NCI-H146 treated with DMSO at 0.1 percent for 48 hours (cell line): ENCODE results near the gene ZNF335.
A peak's percentile ranks its signal among the peaks of the same experiment; 100 is the strongest.

Experiments
- DNase-seq: peaks from one replicate; lab custom pipeline; 2025; ENCODE audit not compliant: unreplicated experiment; lab: John Stamatoyannopoulos, UW

The ZNF335 gene

GRCh38 chr20:45971675-45972499, at the start of gene ZNF335:
Gene ZNF335 (minus strand): TSS chr20:45972203. CDS start chr20:45971410, 793 bp downstream.
- peak; percentile 88 for DNase-seq

DNA sequence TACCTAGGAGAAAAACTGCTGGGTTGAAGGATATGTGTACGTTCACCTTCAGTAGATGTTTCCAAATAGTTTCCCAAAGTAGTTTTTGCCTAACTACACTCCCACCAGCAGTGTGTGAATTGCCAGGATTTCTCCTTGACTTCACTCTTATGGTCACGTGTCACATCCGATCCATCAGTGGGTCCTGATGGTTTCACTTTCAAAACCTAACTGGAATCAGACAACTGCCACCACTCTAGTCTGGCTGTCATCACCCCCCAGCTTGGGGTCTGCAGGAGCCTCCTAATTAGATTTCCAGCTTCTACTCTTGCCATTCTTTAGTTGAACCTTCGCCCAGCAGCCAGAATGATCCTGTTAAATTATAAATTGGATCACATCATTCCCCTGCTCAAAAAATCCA, 48.6 kb upstream of the ZNF335 start:
- no peak for DNase-seq

DNA sequence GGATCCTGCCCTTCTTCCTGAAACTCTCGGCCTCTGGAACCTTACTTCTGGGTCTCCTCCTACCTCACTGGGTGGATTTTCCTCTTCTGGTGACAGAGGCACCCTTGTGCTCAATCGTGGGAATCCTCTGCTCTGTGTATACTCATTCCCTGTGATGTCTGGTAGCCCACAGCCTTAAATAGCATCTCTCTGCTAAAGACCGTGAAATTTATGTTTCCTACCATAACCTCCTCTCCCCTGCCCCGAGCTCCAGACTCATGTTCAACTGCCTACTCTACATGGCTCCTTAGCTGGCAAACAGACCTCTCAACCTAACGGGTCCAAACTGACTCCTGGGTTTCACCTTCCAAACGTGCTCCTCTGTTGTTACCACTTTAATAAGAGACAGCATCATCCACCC, 46.6 kb upstream of the ZNF335 start:
- DNase-seq: no peak

DNA sequence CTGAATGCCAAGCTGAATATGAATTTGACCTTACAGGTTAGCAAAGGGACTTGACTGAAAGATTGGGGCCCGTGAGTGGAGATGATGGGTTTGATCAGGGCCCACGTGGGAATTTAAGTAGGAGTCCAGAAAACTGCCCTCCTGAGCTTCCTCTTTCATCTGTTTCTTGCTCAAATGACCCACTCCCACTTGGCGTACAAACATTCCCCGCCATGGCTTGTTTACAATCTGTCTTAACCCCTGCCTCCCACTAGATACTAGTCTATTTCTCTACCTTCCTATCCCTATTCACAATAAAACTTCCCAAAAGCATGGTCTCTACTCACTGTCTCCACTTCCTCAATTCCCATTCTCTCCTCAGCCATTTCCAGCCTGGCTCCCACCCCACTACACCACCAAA, 46.1 kb upstream of the ZNF335 start:
- DNase-seq: no peak

GRCh38 chr20:46017272-46017671, 45.3 kb upstream of the ZNF335 start:
- no peak for DNase-seq

GRCh38 chr20:46014517-46015396, 42.8 kb upstream of the ZNF335 start:
- peak; percentile 71 for DNase-seq

DNA sequence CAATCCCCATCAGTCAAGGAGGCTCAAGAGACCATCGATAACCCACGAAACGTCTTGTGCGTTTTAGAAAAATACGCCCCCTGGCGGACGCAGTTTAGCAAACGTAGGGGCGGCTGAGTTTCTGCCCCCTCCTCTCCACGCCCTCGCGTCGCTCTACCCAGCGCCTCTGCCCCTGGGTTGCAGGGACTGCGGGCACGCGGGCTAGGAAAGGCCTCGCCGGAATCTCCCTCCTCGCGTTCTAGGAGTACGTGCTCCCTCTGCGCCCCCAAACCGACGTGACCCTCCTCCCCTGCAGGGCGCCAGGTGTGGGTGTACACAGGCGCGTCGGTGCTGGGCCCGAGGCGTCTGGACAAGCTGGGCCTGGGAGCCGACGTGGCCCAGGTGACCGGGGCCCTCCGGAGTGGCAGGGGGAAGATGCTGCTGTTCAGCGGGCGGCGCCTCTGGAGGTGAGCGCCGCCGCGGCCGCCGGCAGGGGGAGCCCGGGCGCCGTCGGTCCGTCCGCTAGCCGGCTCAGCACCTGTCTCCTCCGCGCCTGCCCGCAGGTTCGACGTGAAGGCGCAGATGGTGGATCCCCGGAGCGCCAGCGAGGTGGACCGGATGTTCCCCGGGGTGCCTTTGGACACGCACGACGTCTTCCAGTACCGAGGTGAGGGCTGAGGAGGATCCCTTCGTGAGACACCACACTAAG, 42.0 kb upstream of the ZNF335 start:
- DNase-seq: peak; percentile 72

DNA sequence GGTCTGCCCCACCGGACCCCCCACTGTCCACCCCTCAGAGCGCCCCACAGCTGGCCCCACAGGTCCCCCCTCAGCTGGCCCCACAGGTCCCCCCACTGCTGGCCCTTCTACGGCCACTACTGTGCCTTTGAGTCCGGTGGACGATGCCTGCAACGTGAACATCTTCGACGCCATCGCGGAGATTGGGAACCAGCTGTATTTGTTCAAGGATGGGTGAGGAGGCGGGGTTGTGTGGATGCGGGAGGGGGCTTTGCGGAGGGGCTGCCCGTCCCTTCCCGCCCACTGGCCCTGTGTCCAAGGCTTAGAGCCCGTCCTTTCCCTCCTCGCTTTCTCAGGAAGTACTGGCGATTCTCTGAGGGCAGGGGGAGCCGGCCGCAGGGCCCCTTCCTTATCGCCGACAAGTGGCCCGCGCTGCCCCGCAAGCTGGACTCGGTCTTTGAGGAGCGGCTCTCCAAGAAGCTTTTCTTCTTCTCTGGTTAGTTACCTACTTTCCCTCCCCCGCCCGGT, 41.4 kb upstream of the ZNF335 start:
- no peak for DNase-seq

DNA sequence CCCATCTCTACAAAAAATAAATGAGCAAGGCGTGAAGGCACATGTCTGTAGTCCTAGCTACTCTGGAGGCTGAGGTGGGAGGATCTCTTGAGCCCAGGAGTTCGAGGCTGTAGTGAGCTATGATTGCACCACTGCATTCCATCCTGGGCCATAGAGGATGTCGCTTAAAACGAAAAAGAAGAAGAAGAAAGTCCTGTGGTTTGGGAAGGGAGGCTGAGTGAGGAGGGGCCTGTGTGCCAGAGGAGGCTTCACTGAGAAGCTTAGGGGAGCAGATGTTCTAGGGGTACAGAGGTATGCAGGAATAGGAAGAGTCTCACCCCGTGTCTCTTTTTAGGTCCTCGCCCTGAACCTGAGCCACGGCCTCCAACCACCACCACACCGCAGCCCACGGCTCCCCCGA, 40.9 kb upstream of the ZNF335 start:
- DNase-seq: no peak

GRCh38 chr20:46011631-46012482, 39.9 kb upstream of the ZNF335 start:
- DNase-seq: no peak

DNA sequence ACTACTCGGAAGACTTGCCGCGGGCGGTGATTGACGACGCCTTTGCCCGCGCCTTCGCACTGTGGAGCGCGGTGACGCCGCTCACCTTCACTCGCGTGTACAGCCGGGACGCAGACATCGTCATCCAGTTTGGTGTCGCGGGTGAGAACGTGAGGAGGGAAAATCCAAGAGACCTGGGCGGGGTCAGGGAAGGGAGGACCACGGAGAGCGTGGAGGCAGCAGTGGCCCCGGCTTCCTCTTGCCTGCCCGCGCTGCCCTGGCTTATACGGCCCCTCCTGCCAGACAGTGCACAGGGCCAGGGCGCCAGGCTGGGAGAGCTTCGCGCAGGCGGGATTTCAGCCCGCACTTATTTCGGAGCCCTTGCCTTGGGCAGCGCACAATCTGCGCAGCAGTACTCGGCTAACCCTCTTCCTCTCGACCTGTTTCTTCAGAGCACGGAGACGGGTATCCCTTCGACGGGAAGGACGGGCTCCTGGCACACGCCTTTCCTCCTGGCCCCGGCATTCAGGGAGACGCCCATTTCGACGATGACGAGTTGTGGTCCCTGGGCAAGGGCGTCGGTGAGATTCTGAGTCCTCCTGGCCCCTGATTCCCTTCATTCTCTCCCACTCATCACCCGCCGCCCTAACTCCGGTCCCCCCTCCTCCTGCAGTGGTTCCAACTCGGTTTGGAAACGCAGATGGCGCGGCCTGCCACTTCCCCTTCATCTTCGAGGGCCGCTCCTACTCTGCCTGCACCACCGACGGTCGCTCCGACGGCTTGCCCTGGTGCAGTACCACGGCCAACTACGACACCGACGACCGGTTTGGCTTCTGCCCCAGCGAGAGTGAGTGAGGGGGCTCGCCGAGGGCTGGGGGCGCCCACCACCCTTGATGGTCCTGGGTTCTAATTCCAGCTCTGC, 38.7 kb upstream of the ZNF335 start:
- no peak for DNase-seq

- DNase-seq: no peak
Observed at GRCh38 chr20:46009816-46010215, 37.8 kb upstream of the ZNF335 start.

DNA sequence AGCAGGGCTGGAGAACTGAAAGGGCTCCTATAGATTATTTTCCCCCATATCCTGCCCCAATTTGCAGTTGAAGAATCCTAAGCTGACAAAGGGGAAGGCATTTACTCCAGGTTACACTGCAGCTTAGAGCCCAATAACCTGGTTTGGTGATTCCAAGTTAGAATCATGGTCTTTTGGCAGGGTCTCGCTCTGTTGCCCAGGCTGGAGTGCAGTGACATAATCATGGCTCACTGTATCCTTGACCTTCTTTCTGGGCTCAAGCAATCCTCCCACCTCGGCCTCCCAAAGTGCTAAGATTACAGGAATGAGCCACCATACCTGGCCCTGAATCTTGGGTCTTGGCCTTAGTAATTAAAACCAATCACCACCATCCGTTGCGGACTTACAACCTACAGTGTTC, 35.7 kb upstream of the ZNF335 start:
- DNase-seq: no peak

DNA sequence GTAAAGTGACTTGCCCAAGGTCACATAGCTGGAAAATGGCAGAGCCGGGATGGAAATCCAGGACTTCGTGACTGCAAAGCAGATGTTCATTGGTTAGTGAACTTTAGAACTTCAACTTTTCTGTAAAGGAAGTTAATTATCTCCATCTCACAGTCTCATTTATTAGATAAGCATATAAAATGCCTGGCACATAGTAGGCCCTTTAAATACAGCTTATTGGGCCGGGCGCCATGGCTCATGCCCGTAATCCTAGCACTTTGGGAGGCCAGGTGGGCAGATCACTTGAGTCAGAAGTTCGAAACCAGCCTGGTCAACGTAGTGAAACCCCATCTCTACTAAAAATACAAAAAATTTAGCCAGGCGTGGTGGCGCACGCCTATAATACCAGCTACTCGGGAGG, 35.0 kb upstream of the ZNF335 start:
- no peak for DNase-seq

DNA sequence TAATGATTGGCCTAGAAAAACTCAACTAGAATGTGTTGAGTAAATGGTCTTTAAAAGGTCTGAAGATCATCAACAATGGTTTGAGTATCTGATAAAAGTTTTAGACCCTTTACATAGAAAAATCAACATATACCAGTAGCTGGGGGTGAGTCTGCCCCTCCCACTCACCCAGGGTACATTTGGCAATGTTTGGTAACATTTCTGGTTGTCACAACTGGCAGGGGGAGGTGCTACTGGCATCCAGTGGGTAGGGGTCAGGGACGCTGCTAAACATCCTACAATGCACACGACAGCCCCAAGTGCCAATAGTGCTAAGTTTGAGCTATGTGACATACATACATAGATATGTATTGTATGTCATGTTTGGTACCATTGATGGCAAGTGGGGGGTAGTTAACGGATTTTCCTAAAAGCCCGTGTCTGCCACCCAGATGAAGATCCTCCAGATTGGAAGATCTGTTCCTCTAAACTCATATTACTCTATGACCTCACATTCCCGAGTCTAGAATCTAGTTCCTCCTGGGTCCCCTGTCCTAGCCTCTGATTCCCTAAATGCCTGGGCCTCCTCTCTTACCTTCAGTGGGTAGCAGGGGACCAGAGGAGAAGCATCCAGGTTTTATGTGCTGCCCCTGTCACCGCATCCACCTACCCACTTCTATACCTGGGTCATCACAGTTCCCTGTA, 34.2 kb upstream of the ZNF335 start:
- no peak for DNase-seq

DNA sequence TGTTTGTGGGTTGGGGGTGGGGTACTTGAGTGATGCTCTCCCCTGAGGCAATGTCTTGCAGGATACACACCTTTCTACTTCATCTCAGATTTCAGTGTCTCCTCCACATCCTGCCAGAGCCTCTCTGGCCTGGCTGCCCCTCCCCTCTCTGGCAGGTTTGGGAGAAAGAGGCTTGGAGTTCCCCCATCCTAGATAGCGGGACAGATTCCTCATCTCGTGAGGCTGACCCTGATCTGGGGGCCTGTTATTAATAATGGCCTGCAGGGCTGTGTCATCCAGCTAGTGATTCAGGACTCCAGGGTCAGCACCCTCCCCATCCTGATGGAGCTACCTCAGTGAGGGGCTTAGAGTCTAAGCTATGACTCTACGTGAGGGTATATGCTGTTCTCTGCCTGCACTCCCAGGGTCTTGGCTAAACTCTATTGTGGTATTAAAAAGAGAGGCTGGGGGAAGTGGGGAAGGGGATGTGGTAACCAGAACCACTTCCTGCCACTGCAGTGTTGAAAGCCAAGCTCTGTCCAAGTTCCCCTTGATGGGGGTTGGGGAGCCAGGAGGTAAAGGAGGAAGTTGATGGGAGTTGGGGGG, 33.0 kb upstream of the ZNF335 start:
- DNase-seq: no peak

- DNase-seq: no peak
Observed at GRCh38 chr20:46004187-46004586, 32.2 kb upstream of the ZNF335 start.

- DNase-seq: no peak
Observed at GRCh38 chr20:46002008-46002407, 30.0 kb upstream of the ZNF335 start.
